Prostate gland (tissue), 2 donors: ENCODE measurements around the gene APBA1. TPM values are rescaled to one million over a fixed set of nuclear protein-coding genes. Genes with fewer than 3 reads are reported as not detected.
A peak's percentile ranks its signal among the peaks of the same experiment; 100 is the strongest.

Experiments used
- DNase-seq: peaks from one replicate; pipeline ENCODE4 v3.0.0-alpha.2; 2019; ENCODE audit warnings: low spot score
- H3K27ac ChIP-seq, 2 donors: fragments of 200-600 bp; sonication (generic); 2 replicates each; pipeline ENCODE4 v1.5.1; 2017 to 2019
- H3K27me3 ChIP-seq: fragments of 200-600 bp; sonication (generic); replicated peaks from 2 replicates; pipeline ENCODE4 v1.5.1; 2019; ENCODE audit not compliant: insufficient read depth
- H3K36me3 ChIP-seq, 2 donors: fragments of 200-600 bp; sonication (generic); 1 replicate in 1 of 2; 2 replicates in 1 of 2; pipeline versions ENCODE4 v1.5.1 to v1.8.1; 2017 to 2019
- H3K4me1 ChIP-seq: fragments of 200-600 bp; sonication (generic); replicated peaks from 2 replicates; pipeline ENCODE4 v1.5.1; 2019
- H3K4me3 ChIP-seq, 2 donors: fragments of 200-600 bp; sonication (generic); 2 replicates each; pipeline ENCODE4 v1.5.1; 2017 to 2019
- H3K9me3 ChIP-seq: fragments of 200-600 bp; sonication (generic); 2 replicates; pipeline ENCODE4 v1.5.1; 2017
- CTCF ChIP-seq, 4 experiments: fragments of 200-600 bp in 2 of 4; fragments of 450-650 bp in 2 of 4; sonication (generic) in 2 of 4; IDR thresholded peaks; 1 replicate in 3 of 4; 2 replicates in 1 of 4; pipeline ENCODE4 v1.5.1; 2016 to 2019; ENCODE audit warnings: antibody characterized with exemption in 4 of 4, mild to moderate bottlenecking in 2 of 4, moderate library complexity in 2 of 4
- POLR2A ChIP-seq: fragments of 450-650 bp; IDR thresholded peaks from one replicate; pipeline ENCODE4 v1.6.1; 2016; ENCODE audit warnings: antibody characterized with exemption, mild to moderate bottlenecking
- POLR2AphosphoS5 ChIP-seq: sonication (generic); formaldehyde crosslinking; IDR thresholded peaks from one replicate; pipeline ENCODE4 v1.6.1; 2017; ENCODE audit warnings: antibody characterized with exemption
- WGBS: methylation state at CpG from one replicate; pipeline ENCODE4 v1.1.5; 2018; 5-methylcytosine and 5-hydroxymethylcytosine counted together
- intact Hi-C: fragments of 100-400 bp; cut with DNase I; formaldehyde crosslinking; loops from one replicate; pipeline ENCODE4 v1.14.2; 2022
- total RNA-seq, 2 donors: library from RNA; depleted of rRNA; stranded (reverse); fragments of >200 nt; gene quantifications; one replicate each; pipeline ENCODE4 v1.1.0, GENCODE V29; 2016

Gene APBA1
- total RNA-seq, 2 donors from 2014 or later, result 2.2 to 7.5 TPM

GRCh38 chr9:69382135-69382534, 290.0 kb downstream of the APBA1 start:
- no peak for DNase-seq
- TF ChIP-seq POLR2AphosphoS5, result no peak
- no peak for TF ChIP-seq CTCF (IDR thresholded peaks at IDR 0.05)
- H3K9me3 ChIP-seq, result no peaks in the 10 kb centered on the region
- H3K27me3 ChIP-seq, result no peaks in the 10 kb centered on the region
- H3K4me1 ChIP-seq, result no peaks in the 10 kb centered on the region
- intact Hi-C loops, result no loop called here
- 37% methylated on average over 4 of the region's 4 CpGs for WGBS
- no peaks in the 10 kb centered on the region for H3K36me3 ChIP-seq
- H3K4me3 ChIP-seq, result no peak overlapping the region
- no peak overlapping the region for H3K27ac ChIP-seq

GRCh38 chr9:69380811-69381210, 291.4 kb downstream of the APBA1 start:
- intact Hi-C loops, result no loop called here
- Histone ChIP-seq H3K4me3 (no peak overlapping the region), H3K9me3 (no peaks in the 10 kb centered on the region), H3K27me3 (no peaks in the 10 kb centered on the region), H3K4me1 (no peaks in the 10 kb centered on the region), H3K27ac (no peak overlapping the region), H3K36me3 (no peaks in the 10 kb centered on the region)
- DNase-seq, result no peak
- WGBS, result 98% methylated on average over 3 of the region's 3 CpGs
- TF ChIP-seq POLR2A (no peak), POLR2AphosphoS5 (no peak), CTCF (IDR thresholded peaks at IDR 0.05) (no peak)

- TF ChIP-seq CTCF (IDR thresholded peaks at IDR 0.05) (no peak), POLR2AphosphoS5 (no peak), POLR2A (no peak)
- 53% methylated on average over 6 of the region's 6 CpGs for WGBS
- Histone ChIP-seq H3K4me1 (no peaks in the 10 kb centered on the region), H3K9me3 (no peaks in the 10 kb centered on the region), H3K27ac (peak overlapping the region in 1 of 2 donors; percentile 55), H3K36me3 (no peaks in the 10 kb centered on the region), H3K4me3 (no peak overlapping the region), H3K27me3 (no peaks in the 10 kb centered on the region)
- no peak for DNase-seq
- intact Hi-C loops, result no loop called here
Measured at GRCh38 chr9:69380301-69380700, 291.9 kb downstream of the APBA1 start.

GRCh38 chr9:69379270-69379982, 292.7 kb downstream of the APBA1 start:
- Histone ChIP-seq H3K36me3 (no peaks in the 10 kb centered on the region), H3K9me3 (no peaks in the 10 kb centered on the region), H3K4me1 (no peaks in the 10 kb centered on the region), H3K27me3 (no peaks in the 10 kb centered on the region), H3K27ac (peak overlapping the region in 1 of 2 donors; percentile 55), H3K4me3 (no peak overlapping the region)
- WGBS, result 58% methylated on average over 9 of the region's 9 CpGs
- no peak for TF ChIP-seq POLR2A
- TF ChIP-seq CTCF (IDR thresholded peaks at IDR 0.05), result no peak
- TF ChIP-seq POLR2AphosphoS5, result no peak
- no peak for DNase-seq
- intact Hi-C loops, result no loop called here

- Histone ChIP-seq H3K4me3 (no peak overlapping the region), H3K36me3 (no peaks in the 10 kb centered on the region), H3K4me1 (no peaks in the 10 kb centered on the region), H3K27me3 (no peaks in the 10 kb centered on the region), H3K9me3 (no peaks in the 10 kb centered on the region), H3K27ac (no peak overlapping the region)
- intact Hi-C loops, result no loop called here
- DNase-seq, result no peak
- 69% methylated on average over 2 of the region's 2 CpGs for WGBS
- no peak for TF ChIP-seq POLR2AphosphoS5
Measured at GRCh38 chr9:69377981-69378380, 294.2 kb downstream of the APBA1 start.

Other genes with a start within 250 kb of the APBA1 start
- gene PTAR1, start 87.6 kb upstream of the APBA1 start, total RNA-seq, result 10 to 100 TPM; 47.6 to 54.0 TPM
- gene CFAP95, start 148.4 kb upstream of the APBA1 start, total RNA-seq, result under 1 TPM in 1 of 2 donors, not detected in 1; 0.97 TPM